DOHH2 (cell line): Measurements from ENCODE around the gene SP2.

Experiments
- H3F3A ChIP-seq: fragments of 200-600 bp; sonication (generic), shearing (Covaris generic); 2 replicates; pipeline ENCODE4 v1.6.0; 2016; ENCODE audit warnings: antibody characterized with exemption, mild to moderate bottlenecking; ENCODE audit not compliant: control insufficient read depth, insufficient read depth
- H3K27ac ChIP-seq: fragments of 200-600 bp; sonication (generic); 2 replicates; pipeline ENCODE4 v1.5.1; 2014; ENCODE audit warnings: low read depth, mild to moderate bottlenecking, low read length, moderate library complexity
- H3K27me3 ChIP-seq: fragments of 200-600 bp; sonication (generic); 2 replicates; pipeline ENCODE4 v1.6.1; 2014; ENCODE audit warnings: mild to moderate bottlenecking, low read length, mixed read lengths; ENCODE audit not compliant: control insufficient read depth
- H3K36me3 ChIP-seq: fragments of 200-600 bp; sonication (generic); 2 replicates; pipeline ENCODE4 v1.6.1; 2014; ENCODE audit warnings: mild to moderate bottlenecking, low read length, moderate library complexity, mixed read lengths; ENCODE audit not compliant: control insufficient read depth
- H3K4me1 ChIP-seq: fragments of 200-600 bp; sonication (generic); 2 replicates; pipeline ENCODE4 v1.6.1; 2014; ENCODE audit warnings: mild to moderate bottlenecking, low read length, mixed read lengths; ENCODE audit not compliant: control insufficient read depth
- H3K4me2 ChIP-seq: fragments of 200-600 bp; sonication (generic); 2 replicates; pipeline ENCODE4 v1.6.0; 2014; ENCODE audit warnings: mild to moderate bottlenecking, low read length, moderate library complexity
- H3K4me3 ChIP-seq: fragments of 200-600 bp; sonication (generic); 2 replicates; pipeline ENCODE4 v1.5.1; 2014; ENCODE audit warnings: mild to moderate bottlenecking, low read length, mixed read lengths
- H3K79me2 ChIP-seq: fragments of 200-600 bp; sonication (generic); 2 replicates; pipeline ENCODE4 v1.6.1; 2014; ENCODE audit warnings: mild to moderate bottlenecking, low read length, mixed read lengths; ENCODE audit not compliant: control insufficient read depth
- H3K9me2 ChIP-seq: fragments of 200-600 bp; sonication (generic); replicated peaks from 2 replicates; pipeline ENCODE4 v1.6.1; 2014; ENCODE audit warnings: mild to moderate bottlenecking, low read length, mixed read lengths; ENCODE audit not compliant: control insufficient read depth
- H3K9me3 ChIP-seq: fragments of 200-600 bp; sonication (generic); 2 replicates; pipeline ENCODE4 v1.6.1; 2014; ENCODE audit warnings: antibody characterized with exemption, low read length, mixed read lengths; ENCODE audit not compliant: control insufficient read depth, insufficient read depth
- H4K20me1 ChIP-seq: fragments of 200-600 bp; sonication (generic); 2 replicates; pipeline ENCODE4 v1.6.0; 2014; ENCODE audit warnings: low read depth, mild to moderate bottlenecking, antibody characterized with exemption, low read length, moderate library complexity; ENCODE audit not compliant: control insufficient read depth, insufficient read depth
- CTCF ChIP-seq: fragments of 200-600 bp; sonication (generic); IDR thresholded peaks from one replicate; pipeline ENCODE4 v1.5.1; 2014; ENCODE audit warnings: antibody characterized with exemption, mild to moderate bottlenecking, low read depth, low read length; ENCODE audit not compliant: poor library complexity, severe bottlenecking
- EZH2phosphoT487 ChIP-seq: fragments of 200-600 bp; sonication (generic); IDR thresholded peaks from 2 replicates; pipeline ENCODE4 v1.6.1; 2017; ENCODE audit warnings: borderline replicate concordance, mild to moderate bottlenecking, antibody characterized with exemption, low read length, moderate library complexity, mixed read lengths

SP2 gene

GRCh38 chr17:47935961-47936360, 39.9 kb downstream of the SP2 start:
- no peak overlapping the region for H3K27ac ChIP-seq

GRCh38 chr17:47937941-47938340, 41.9 kb downstream of the SP2 start:
- no peaks in the 10 kb centered on the region for H3K36me3 ChIP-seq
- peak overlapping the region; percentile 40; the same call in 1 of the 2 replicates for H3K4me2 ChIP-seq
- H3K9me2 ChIP-seq: no peaks in the 10 kb centered on the region
- no peak for TF ChIP-seq EZH2phosphoT487
- no peak for TF ChIP-seq CTCF
- no peak overlapping the region for H3K27ac ChIP-seq
- H3K4me3 ChIP-seq: no peak overlapping the region
- no peaks in the 10 kb centered on the region for H3K27me3 ChIP-seq
- H4K20me1 ChIP-seq: no peaks in the 10 kb centered on the region
- H3K9me3 ChIP-seq: no peaks in the 10 kb centered on the region
- no peaks in the 10 kb centered on the region for H3F3A ChIP-seq
- peaks cover 14% of the 10 kb centered on the region for H3K79me2 ChIP-seq
- peaks cover 33% of the 10 kb centered on the region for H3K4me1 ChIP-seq

More at GRCh38 chr17:47935961-47936360, 39.9 kb downstream of the SP2 start:
- Histone ChIP-seq H3F3A (no peaks in the 10 kb centered on the region), H3K4me2 (no peak overlapping the region), H3K9me2 (no peaks in the 10 kb centered on the region), H3K36me3 (no peaks in the 10 kb centered on the region), H3K79me2 (no peaks in the 10 kb centered on the region), H3K27me3 (no peaks in the 10 kb centered on the region), H3K9me3 (no peaks in the 10 kb centered on the region), H3K4me3 (no peak overlapping the region), H3K4me1 (peaks cover 20% of the 10 kb centered on the region), H4K20me1 (no peaks in the 10 kb centered on the region)
- TF ChIP-seq CTCF (no peak), EZH2phosphoT487 (no peak)

- H4K20me1 ChIP-seq: no peaks in the 10 kb centered on the region
- peak within 1 kb of the TSS; percentile 45 for H3K27ac ChIP-seq
- H3K27me3 ChIP-seq: no peaks in the 10 kb centered on the region
- peak within 1 kb of the TSS; percentile 98 for H3K4me2 ChIP-seq
- peak within 1 kb of the TSS; percentile 88 for H3K4me3 ChIP-seq
- H3K36me3 ChIP-seq: peaks cover 25% of the 10 kb centered on the region
- TF ChIP-seq EZH2phosphoT487 (no peak), CTCF (peak; percentile 17)
- no peaks in the 10 kb centered on the region for H3K9me2 ChIP-seq
- H3K9me3 ChIP-seq: no peaks in the 10 kb centered on the region
- no peaks in the 10 kb centered on the region for H3F3A ChIP-seq
- peaks cover 23% of the 10 kb centered on the region for H3K79me2 ChIP-seq
- peaks cover 51% of the 10 kb centered on the region for H3K4me1 ChIP-seq
Measured at GRCh38 chr17:47941246-47942095, 45.4 kb downstream of the SP2 start, which contains the start of gene PNPO. Gene PNPO (plus strand): TSS chr17:47941571. CDS start chr17:47941676, 105 bp downstream.
